Ascending aorta (tissue), 2 donors: Measurements from ENCODE around the gene EIF4G3. TPM values are rescaled to one million over a fixed set of nuclear protein-coding genes. Genes with fewer than 3 reads are reported as not detected.

ENCODE experiments used
- DNase-seq, 2 donors: peaks; one replicate each; pipeline ENCODE4 v3.0.0-alpha.2; 2019; ENCODE audit warnings: low spot score in 2 of 2
- H3K27ac ChIP-seq, 2 donors: fragments of 200-600 bp; sonication (generic); one replicate each; pipeline ENCODE4 v1.5.1; 2016 to 2017; ENCODE audit warnings: mild to moderate bottlenecking in 1 of 2
- H3K27me3 ChIP-seq: fragments of 200-600 bp; sonication (generic); one replicate; pipeline ENCODE4 v1.5.1; 2017
- H3K36me3 ChIP-seq, 2 donors: fragments of 200-600 bp; sonication (generic); one replicate each; pipeline ENCODE4 v1.5.1; 2016
- H3K4me1 ChIP-seq, 2 donors: fragments of 200-600 bp; sonication (generic); one replicate each; pipeline ENCODE4 v1.5.1; 2016 to 2017; ENCODE audit warnings: mild to moderate bottlenecking in 1 of 2
- H3K4me3 ChIP-seq, 2 donors: fragments of 200-600 bp; sonication (generic); one replicate each; pipeline ENCODE4 v1.5.1; 2016 to 2017; ENCODE audit warnings: mild to moderate bottlenecking in 1 of 2
- H3K9me3 ChIP-seq, 2 donors: fragments of 200-600 bp; sonication (generic); one replicate each; pipeline ENCODE4 v1.5.1; 2016
- CTCF ChIP-seq, 3 experiments: fragments of 200-600 bp in 2 of 3; fragments of 450-650 bp in 1 of 3; sonication (generic) in 2 of 3; IDR thresholded peaks; one replicate each; pipeline ENCODE4 v1.5.1; 2016 to 2019; ENCODE audit warnings: antibody characterized with exemption in 3 of 3, mild to moderate bottlenecking in 1 of 3, moderate library complexity in 1 of 3
- intact Hi-C: fragments of 100-400 bp; cut with DNase I; formaldehyde crosslinking; loops from one replicate; pipeline ENCODE4 v1.15.1; 2023
- total RNA-seq: library from RNA; depleted of rRNA; stranded (reverse); fragments of >200 nt; gene quantifications from one replicate; pipeline ENCODE4 v1.1.0, GENCODE V29; 2016

The EIF4G3 gene
- total RNA-seq, 1 donor from 2014 or later, result 33.7 TPM

GRCh38 chr1:20948101-20948500, 228.6 kb downstream of the EIF4G3 start:
- Histone ChIP-seq H3K27ac (no peak overlapping the region), H3K4me1 (no peaks in the 10 kb centered on the region), H3K36me3 (no peaks in the 10 kb centered on the region), H3K9me3 (no peaks in the 10 kb centered on the region), H3K4me3 (no peak overlapping the region), H3K27me3 (no peaks in the 10 kb centered on the region)
- no peak for TF ChIP-seq CTCF (IDR thresholded peaks at IDR 0.05)
- intact Hi-C loops, result no loop called here
- no peak for DNase-seq

GRCh38 chr1:20947409-20947808, 229.3 kb downstream of the EIF4G3 start:
- Histone ChIP-seq H3K9me3 (no peaks in the 10 kb centered on the region), H3K4me3 (no peak overlapping the region), H3K36me3 (no peaks in the 10 kb centered on the region), H3K27me3 (no peaks in the 10 kb centered on the region), H3K4me1 (no peaks in the 10 kb centered on the region), H3K27ac (no peak overlapping the region)
- intact Hi-C loops, result no loop called here
- DNase-seq, result no peak
- TF ChIP-seq CTCF (IDR thresholded peaks at IDR 0.05), result no peak

- H3K27ac ChIP-seq, result no peak overlapping the region
- H3K27me3 ChIP-seq, result no peaks in the 10 kb centered on the region
- TF ChIP-seq CTCF (IDR thresholded peaks at IDR 0.05), result no peak
- intact Hi-C loops, result no loop called here
- H3K4me1 ChIP-seq, result no peaks in the 10 kb centered on the region
- H3K9me3 ChIP-seq, result no peaks in the 10 kb centered on the region
- peaks cover 3 to 20% of the 10 kb centered on the region in 2 donors for H3K36me3 ChIP-seq
- H3K4me3 ChIP-seq, result no peak overlapping the region
- no peak for DNase-seq
Observed at GRCh38 chr1:20936621-20937020, 240.1 kb downstream of the EIF4G3 start.

- no peak for TF ChIP-seq CTCF (IDR thresholded peaks at IDR 0.05)
- no peak overlapping the region for H3K27ac ChIP-seq
- H3K27me3 ChIP-seq, result no peaks in the 10 kb centered on the region
- H3K4me1 ChIP-seq, result no peaks in the 10 kb centered on the region
- no peak overlapping the region for H3K4me3 ChIP-seq
- no peak for DNase-seq
- H3K9me3 ChIP-seq, result no peaks in the 10 kb centered on the region
- intact Hi-C loops, result no loop called here
- peaks cover 3 to 18% of the 10 kb centered on the region in 2 donors for H3K36me3 ChIP-seq
Observed at GRCh38 chr1:20936216-20936615, 240.5 kb downstream of the EIF4G3 start.

GRCh38 chr1:20935717-20936116, 241.0 kb downstream of the EIF4G3 start:
- intact Hi-C loops, result no loop called here
- Histone ChIP-seq H3K4me1 (no peaks in the 10 kb centered on the region), H3K27ac (no peak overlapping the region), H3K4me3 (no peak overlapping the region), H3K27me3 (no peaks in the 10 kb centered on the region), H3K36me3 (peaks cover 0 to 14% of the 10 kb centered on the region in 2 donors), H3K9me3 (no peaks in the 10 kb centered on the region)
- DNase-seq, result no peak
- TF ChIP-seq CTCF (IDR thresholded peaks at IDR 0.05), result no peak

GRCh38 chr1:20932437-20932977, 244.2 kb downstream of the EIF4G3 start:
- TF ChIP-seq CTCF (IDR thresholded peaks at IDR 0.05), result no peak
- no peaks in the 10 kb centered on the region for H3K4me1 ChIP-seq
- no peak overlapping the region for H3K4me3 ChIP-seq
- intact Hi-C loops, result no loop called here
- no peak overlapping the region for H3K27ac ChIP-seq
- no peaks in the 10 kb centered on the region for H3K27me3 ChIP-seq
- H3K9me3 ChIP-seq, result no peaks in the 10 kb centered on the region
- H3K36me3 ChIP-seq, result peaks cover 0 to 4% of the 10 kb centered on the region in 2 donors
- no peak for DNase-seq
